GM18907 (cell line): ENCODE measurements around the gene GAPDH.
"Not testable (repeated sequence)": the region's sequence is repeated elsewhere in the genome, so short reads cannot be mapped to it uniquely, and the experiment has no call there.

Experiments
- ATAC-seq: cut with Tn5 transposase; IDR thresholded peaks from one replicate; pipeline ENCODE4 v1.9.1; 2021; ENCODE audit warnings: mild to moderate bottlenecking, moderate library complexity; ENCODE audit not compliant: unreplicated experiment

GAPDH gene

GRCh38 chr12:6541371-6542165, 7.3 kb downstream of the GAPDH start:
- no peak for ATAC-seq

DNA sequence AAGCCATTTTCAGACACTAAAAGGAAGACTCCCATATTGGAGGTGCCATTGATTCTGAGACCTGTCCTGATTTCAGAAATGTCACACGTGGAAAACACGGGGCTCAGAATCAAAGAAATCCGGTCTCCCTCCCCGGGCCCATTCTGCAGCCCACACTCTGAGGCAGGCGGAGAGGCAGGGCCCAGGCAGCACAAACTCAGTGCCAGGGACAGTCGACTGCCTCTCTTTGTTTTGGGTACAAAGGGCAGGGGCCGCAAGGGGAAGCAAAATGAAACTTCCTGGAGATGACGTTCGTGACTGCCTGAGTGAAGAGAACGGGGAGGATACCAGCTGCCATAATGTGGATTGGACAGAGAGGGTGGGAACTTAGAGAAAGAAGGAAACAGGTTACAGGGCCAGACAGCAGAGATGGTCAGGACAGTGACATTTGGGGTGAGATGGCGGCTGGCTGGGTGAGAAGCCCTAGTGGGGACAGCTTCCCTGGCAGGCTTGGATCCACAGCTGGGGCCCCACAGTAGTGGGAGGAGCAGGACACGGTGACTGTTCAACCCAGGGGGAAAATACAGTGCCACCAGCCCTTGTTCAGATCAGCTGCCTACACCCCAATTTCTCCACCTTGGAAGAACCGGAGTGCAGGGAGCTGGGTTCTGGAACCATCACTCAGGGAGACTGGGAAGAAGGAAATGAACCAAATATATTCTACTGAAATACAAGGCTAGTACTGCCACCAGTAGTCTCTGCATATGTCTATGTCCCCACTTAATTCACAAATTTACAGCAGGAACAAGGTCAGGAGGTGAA, 8.1 kb downstream of the GAPDH start:
- ATAC-seq = no peak

GRCh38 chr12:6546016-6546415, 11.7 kb downstream of the GAPDH start:
- ATAC-seq = no peak

- no peak for ATAC-seq
These were observed 13.2 kb downstream of the GAPDH start for GRCh38 chr12:6547566-6547965.

DNA sequence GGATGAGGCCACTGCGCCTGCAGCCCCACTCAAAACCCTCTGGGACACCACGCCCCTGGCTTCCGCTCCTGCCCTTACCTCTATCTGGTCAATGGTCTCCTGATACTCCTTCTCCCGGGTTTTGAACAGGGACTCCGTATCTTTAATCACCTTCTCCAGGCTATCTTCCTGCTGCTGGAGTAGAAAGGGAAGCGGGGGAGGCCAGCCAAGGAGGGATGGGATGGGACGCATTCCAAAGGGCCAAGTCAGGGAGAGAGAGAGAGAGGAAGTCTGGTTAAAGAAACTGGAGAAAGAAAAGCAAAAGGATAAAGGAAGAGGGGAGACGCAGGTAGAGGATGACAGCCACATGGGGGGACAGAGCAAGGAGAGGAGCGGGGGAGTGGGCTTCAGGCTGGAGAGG, 13.7 kb downstream of the GAPDH start:
- no peak for ATAC-seq

GRCh38 chr12:6548556-6548955, 14.2 kb downstream of the GAPDH start:
- ATAC-seq = no peak

- no peak for ATAC-seq
These were observed 14.8 kb downstream of the GAPDH start for GRCh38 chr12:6548966-6549683.

GRCh38 chr12:6549684-6550151, 15.4 kb downstream of the GAPDH start:
- no peak for ATAC-seq

DNA sequence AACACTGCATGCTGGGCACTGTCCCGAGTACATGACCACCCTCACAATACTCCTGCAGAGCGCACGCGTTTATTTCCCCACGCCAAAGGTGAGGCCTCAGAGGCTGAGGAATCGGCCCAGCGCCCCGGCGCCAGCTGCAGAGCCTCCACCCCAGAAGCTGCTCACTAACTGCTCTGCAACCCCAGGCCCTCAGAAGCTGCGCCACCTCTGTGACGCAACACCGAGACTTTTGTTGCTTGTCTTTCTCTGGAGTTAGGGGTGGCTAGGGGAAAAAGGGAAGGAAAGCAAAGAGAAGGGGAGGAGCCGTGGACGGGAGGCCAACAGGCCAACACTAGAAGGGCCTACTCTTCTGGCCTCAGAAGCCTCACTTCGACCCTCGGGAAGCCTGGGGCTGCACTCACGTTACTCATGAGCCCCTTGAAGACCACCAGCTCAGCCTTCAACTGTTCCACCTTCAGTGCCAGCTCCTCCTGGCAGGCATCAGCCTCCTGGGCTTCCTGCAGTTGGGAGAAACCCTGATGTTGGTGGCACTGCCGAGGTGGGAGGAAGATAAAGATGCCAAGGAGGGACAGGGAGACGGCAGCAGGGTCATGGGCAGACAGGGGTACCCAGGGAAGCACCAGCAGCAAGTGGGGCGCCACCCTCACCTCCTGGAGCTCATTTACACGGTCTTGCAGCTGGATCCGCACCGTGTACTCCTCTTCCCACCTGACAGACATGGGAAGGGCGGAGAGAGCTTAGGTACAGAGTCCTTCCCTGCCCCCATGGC, 16.2 kb downstream of the GAPDH start:
- ATAC-seq = no peak

DNA sequence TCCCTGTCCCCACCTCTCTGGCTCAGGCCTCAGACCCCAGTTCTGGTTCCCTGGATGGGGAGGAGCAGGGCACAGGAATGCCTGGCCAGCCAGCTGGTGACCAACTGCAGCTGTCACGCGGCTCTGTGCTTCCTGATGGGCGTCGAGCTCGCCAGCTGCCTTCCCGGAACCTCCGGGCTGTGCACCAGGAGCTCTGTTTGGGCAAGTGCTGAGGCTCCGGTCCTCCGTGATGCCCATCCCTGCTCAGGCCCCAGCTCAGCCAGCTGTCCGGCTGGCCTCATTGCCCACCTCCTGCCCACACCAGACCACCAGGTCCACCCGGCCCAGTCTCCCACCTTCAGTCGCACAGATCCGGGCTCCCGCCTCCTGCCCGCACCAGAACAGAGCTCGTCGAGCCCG, 16.7 kb downstream of the GAPDH start:
- ATAC-seq = no peak

DNA sequence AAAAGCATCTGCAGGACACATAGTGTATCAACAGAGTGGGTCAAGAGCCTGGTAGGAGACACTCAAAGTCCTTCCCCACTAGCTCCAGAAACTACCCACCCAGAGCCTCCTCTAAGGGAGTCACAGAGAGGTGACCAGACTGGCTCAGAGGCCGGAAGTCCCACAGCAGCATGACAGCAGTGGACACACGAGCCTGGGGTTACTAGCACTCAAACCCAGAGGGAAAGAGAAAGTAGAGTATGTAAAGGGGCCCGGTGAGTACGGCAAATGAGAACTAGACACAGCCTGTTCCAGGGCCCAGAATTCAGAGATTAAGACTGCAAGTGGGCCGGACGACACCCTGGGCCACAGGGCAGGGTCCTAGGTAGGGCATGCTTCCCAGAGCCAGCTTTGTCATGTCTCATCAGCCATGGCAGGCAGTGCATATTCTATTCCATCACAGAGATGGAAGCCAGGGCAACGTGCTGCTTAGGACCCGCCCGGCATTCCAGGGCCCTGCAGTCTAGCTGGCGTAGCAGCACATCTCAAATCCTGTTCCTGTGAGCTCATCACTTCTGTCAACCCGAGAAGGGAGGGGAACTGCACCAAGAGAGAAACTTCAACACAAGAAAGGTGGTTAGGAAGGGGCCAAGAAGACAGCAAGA, 17.3 kb downstream of the GAPDH start:
- ATAC-seq = no peak

GRCh38 chr12:6552140-6552551, 17.8 kb downstream of the GAPDH start:
- no peak for ATAC-seq

- ATAC-seq = no peak
These were observed 18.9 kb downstream of the GAPDH start for GRCh38 chr12:6553051-6553868.

DNA sequence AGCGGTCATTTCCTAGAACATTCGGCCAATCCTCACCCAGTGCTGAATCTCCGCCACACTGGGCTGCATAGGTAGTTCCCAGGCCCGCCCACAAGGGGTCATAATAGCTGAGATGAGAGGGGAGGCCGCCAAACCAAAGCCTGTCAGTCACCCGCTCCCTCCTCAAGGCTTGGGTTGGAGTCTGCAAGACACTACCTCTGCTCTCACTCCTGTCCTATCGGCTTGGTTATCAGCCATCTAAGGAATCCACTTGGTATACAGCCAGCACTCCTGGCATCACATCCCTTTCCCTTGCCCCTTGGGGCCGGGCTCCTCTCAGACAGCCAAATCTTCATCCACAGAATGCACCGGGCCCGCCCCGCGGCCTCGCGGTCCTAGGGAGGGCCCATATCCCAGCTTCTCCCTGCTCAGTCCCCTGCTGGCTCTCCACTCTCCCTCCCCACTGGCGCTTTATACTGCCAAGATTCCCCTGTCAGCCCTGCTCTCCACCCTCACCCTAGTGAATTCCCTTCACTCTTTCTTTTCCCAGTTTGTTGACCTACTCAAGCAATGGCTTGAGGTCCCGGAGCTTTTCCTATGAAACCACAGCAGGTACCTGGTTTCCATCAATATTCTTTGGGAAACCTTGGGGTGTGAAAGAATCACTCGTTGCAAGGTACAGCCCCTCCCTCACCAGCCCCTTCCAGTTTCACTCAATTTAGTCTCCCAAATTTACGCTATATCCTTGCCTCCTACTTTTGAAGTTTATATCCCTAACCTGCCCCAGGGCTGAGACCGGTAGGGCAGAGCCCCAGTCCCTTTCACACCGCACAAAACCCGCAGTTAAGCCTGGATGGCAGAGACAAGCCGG, 20.1 kb downstream of the GAPDH start:
- peak; percentile 47 for ATAC-seq

DNA sequence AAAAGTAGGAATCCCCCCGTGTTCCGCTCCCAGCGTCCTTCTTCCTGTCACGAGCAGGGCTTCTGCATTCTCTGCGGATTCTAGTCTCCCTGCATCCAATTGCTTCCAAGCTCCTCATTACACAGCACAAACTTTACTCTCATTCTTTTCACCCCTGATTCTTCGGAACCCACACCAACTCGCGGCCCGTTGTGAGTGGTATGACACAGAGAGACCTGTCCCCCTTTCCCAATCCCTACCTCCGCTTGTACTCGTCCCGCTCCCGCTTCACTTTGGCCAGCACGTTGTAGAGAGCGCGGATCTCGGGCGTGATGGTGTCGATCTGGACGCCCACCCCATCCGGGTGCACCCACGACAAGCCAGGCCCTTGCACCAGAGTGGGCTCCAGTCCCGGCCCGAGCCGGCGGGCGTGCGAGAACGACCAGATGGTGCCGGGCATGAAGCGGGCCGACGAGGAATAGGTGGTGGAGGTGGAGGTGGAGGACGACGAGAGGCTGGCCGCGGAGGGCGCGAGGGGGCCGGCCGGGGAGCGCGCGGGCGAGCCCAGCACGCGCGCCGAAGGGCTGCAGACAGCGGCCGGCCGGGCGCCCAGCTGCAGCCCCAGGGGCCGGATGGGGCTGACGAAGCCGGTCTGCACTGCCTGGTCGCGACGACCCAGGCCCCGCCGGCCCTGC, 20.8 kb downstream of the GAPDH start:
- ATAC-seq = peak; percentile 27

- ATAC-seq = not testable (repeated sequence)
These were observed 22.1 kb downstream of the GAPDH start for GRCh38 chr12:6556496-6556817.

DNA sequence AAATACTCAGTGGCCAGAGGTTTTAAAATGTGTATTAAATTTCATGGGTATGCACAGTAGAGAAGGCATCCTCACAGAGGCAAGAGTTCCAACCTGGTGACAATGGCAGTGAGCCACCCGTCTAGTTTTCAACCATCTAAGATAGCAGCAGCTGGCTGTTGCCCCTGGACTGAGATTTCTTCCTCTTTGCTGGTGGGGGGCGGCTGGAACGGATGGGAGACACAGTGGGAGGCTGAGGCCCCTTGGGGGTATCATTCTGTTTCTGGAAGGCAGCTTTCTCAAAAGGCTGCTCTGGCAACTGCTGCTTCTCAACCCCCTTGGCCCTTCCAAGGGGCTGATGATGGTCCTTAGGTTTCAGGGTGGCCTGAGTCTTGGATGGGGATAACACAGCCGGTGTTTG, 22.5 kb downstream of the GAPDH start:
- ATAC-seq = no peak
